ENCODE results near the gene CAPRIN1.
"Not testable (repeated sequence)": the region's sequence is repeated elsewhere in the genome, so short reads cannot be mapped to it uniquely, and the experiment has no call there.

Gene CAPRIN1

GRCh38 chr11:34065505-34066203 is 14.1 kb downstream of the CAPRIN1 start:
- no peak overlapping the region for H3K14ac ChIP-seq (ENCODE audit: low read length)
- H4K12ac ChIP-seq (ENCODE audit: low read depth, low read length) = no peak overlapping the region
- peaks cover 12 to 15% of the 10 kb centered on the region in 2 experiments for H3K36me3 ChIP-seq (ENCODE audit: control insufficient read depth in 1 of 2, insufficient read depth in 2 of 2, low read length in 2 of 2)
- no peak overlapping the region for H3K4me3 ChIP-seq (ENCODE audit: low read depth, low read length)
- no peak overlapping the region for H2BK12ac ChIP-seq (ENCODE audit: low read length)
- no peak overlapping the region for H3K23ac ChIP-seq (ENCODE audit: low read length)
- no peak overlapping the region for H4K8ac ChIP-seq (ENCODE audit: low read depth, low read length)
- H3K4me2 ChIP-seq (ENCODE audit: low read length) = no peak overlapping the region
- H2BK5ac ChIP-seq (ENCODE audit: low read depth, low read length, poor library complexity) = no peak overlapping the region
- H2AK5ac ChIP-seq (ENCODE audit: low read length) = no peak overlapping the region
- H4K91ac ChIP-seq (ENCODE audit: low read depth, low read length) = no peak overlapping the region
- WGBS (ENCODE audit: extremely low coverage, insufficient coverage, insufficient read length) = no CpG with 5 or more reads among the region's 6 CpGs
- no peak overlapping the region for H2AFZ ChIP-seq (ENCODE audit: insufficient read depth, low read length, poor library complexity)
- H3K18ac ChIP-seq (ENCODE audit: low read length) = no peak overlapping the region
- peaks cover 22% of the 10 kb centered on the region for H3K79me2 ChIP-seq (ENCODE audit: control insufficient read depth, insufficient read depth, low read length, poor library complexity)
- H3K27ac ChIP-seq (ENCODE audit: low read depth, low read length) = no peak overlapping the region
- no peak overlapping the region for H2BK120ac ChIP-seq (ENCODE audit: insufficient read depth, low read length, poor library complexity)
- no peaks in the 10 kb centered on the region for H3K79me1 ChIP-seq (ENCODE audit: low read length)
- no peaks in the 10 kb centered on the region for H3K27me3 ChIP-seq (ENCODE audit: insufficient read depth, low read length)
- H3K4ac ChIP-seq (ENCODE audit: low read depth, low read length) = peak overlapping the region; percentile 74
- DNase-seq = peak; percentile 26 to 37
- no peak overlapping the region for H3K9ac ChIP-seq (ENCODE audit: low read length)
- no peaks in the 10 kb centered on the region for H3K9me3 ChIP-seq (ENCODE audit: insufficient read depth, low read depth, low read length)
- no peaks in the 10 kb centered on the region for H3K4me1 ChIP-seq (ENCODE audit: control insufficient read depth in 1 of 2, insufficient read depth in 2 of 2, low read length in 2 of 2)

- WGBS (ENCODE audit: extremely low coverage, insufficient coverage, insufficient read length) = no CpG with 5 or more reads among the region's 8 CpGs
- not testable (repeated sequence) for H3K4me3 ChIP-seq (ENCODE audit: low read depth, low read length); H3K18ac ChIP-seq (ENCODE audit: low read length); H2BK120ac ChIP-seq (ENCODE audit: insufficient read depth, low read length, poor library complexity); H3K79me1 ChIP-seq (ENCODE audit: low read length); H2BK5ac ChIP-seq (ENCODE audit: low read depth, low read length, poor library complexity); H4K8ac ChIP-seq (ENCODE audit: low read depth, low read length); H3K27ac ChIP-seq (ENCODE audit: low read depth, low read length); H3K27me3 ChIP-seq (ENCODE audit: insufficient read depth, low read length); H3K4me2 ChIP-seq (ENCODE audit: low read length); H4K91ac ChIP-seq (ENCODE audit: low read depth, low read length); H3K14ac ChIP-seq (ENCODE audit: low read length); H4K12ac ChIP-seq (ENCODE audit: low read depth, low read length); H2BK12ac ChIP-seq (ENCODE audit: low read length); H3K36me3 ChIP-seq (ENCODE audit: control insufficient read depth in 1 of 2, insufficient read depth in 2 of 2, low read length in 2 of 2); H2AK5ac ChIP-seq (ENCODE audit: low read length); H3K9me3 ChIP-seq (ENCODE audit: insufficient read depth, low read depth, low read length); H3K9ac ChIP-seq (ENCODE audit: low read length); H3K23ac ChIP-seq (ENCODE audit: low read length); H2AFZ ChIP-seq (ENCODE audit: insufficient read depth, low read length, poor library complexity); H3K4me1 ChIP-seq (ENCODE audit: control insufficient read depth in 1 of 2, insufficient read depth in 2 of 2, low read length in 2 of 2)
- H3K79me2 ChIP-seq (ENCODE audit: control insufficient read depth, insufficient read depth, low read length, poor library complexity) = peaks cover 18% of the 10 kb centered on the region
- peak overlapping the region; percentile 72 for H3K4ac ChIP-seq (ENCODE audit: low read depth, low read length)
- DNase-seq = peak; percentile 35 to 69
These were observed 15.2 kb downstream of the CAPRIN1 start for GRCh38 chr11:34066766-34067165.

DNA sequence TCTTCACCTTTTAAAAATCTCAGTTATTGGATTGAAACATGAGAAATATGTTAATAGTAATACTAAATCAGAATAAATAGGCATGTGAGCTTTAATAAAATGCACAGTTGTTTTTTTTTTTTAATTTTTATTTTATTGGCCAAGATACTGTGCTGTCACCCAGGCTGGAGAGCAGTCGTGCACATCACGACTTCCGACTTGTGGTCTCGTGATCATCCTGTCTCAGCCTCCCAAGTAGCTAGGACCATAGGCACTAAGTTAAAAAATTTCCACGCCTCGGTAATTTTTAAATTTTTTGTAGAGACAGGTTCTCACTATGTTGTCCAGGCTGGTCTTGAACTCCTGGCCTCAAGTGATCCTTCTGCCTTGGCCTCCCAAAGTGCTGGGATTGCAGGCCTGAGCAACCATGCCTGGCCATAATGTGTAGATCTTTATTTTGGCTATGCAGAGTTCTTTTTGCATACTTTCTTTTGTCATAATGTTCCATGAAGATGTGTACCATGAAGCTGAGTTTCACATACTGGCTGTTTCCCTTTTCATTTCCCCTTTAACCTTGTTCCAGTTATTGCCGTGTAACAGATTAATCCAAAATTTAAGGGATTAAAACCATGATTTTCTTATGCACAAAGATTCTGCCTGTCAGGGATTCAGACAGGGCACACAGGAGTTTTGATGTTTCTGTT is 16.0 kb downstream of the CAPRIN1 start:
- peaks cover 16% of the 10 kb centered on the region for H3K79me2 ChIP-seq (ENCODE audit: control insufficient read depth, insufficient read depth, low read length, poor library complexity)
- no peak overlapping the region for H2AK5ac ChIP-seq (ENCODE audit: low read length)
- H4K91ac ChIP-seq (ENCODE audit: low read depth, low read length) = no peak overlapping the region
- no CpG with 5 or more reads among the region's 7 CpGs for WGBS (ENCODE audit: extremely low coverage, insufficient coverage, insufficient read length)
- no peak overlapping the region for H3K14ac ChIP-seq (ENCODE audit: low read length)
- no peak overlapping the region for H3K4me2 ChIP-seq (ENCODE audit: low read length)
- DNase-seq = no peak
- H2BK5ac ChIP-seq (ENCODE audit: low read depth, low read length, poor library complexity) = no peak overlapping the region
- no peak overlapping the region for H3K4me3 ChIP-seq (ENCODE audit: low read depth, low read length)
- no peak overlapping the region for H3K27ac ChIP-seq (ENCODE audit: low read depth, low read length)
- H3K4me1 ChIP-seq (ENCODE audit: control insufficient read depth in 1 of 2, insufficient read depth in 2 of 2, low read length in 2 of 2) = no peaks in the 10 kb centered on the region
- H2BK120ac ChIP-seq (ENCODE audit: insufficient read depth, low read length, poor library complexity) = no peak overlapping the region
- H3K4ac ChIP-seq (ENCODE audit: low read depth, low read length) = peak overlapping the region; percentile 89
- H3K23ac ChIP-seq (ENCODE audit: low read length) = no peak overlapping the region
- H2AFZ ChIP-seq (ENCODE audit: insufficient read depth, low read length, poor library complexity) = no peak overlapping the region
- H3K9me3 ChIP-seq (ENCODE audit: insufficient read depth, low read depth, low read length) = no peaks in the 10 kb centered on the region
- no peaks in the 10 kb centered on the region for H3K27me3 ChIP-seq (ENCODE audit: insufficient read depth, low read length)
- peaks cover 10 to 11% of the 10 kb centered on the region in 2 experiments for H3K36me3 ChIP-seq (ENCODE audit: control insufficient read depth in 1 of 2, insufficient read depth in 2 of 2, low read length in 2 of 2)
- no peak overlapping the region for H4K8ac ChIP-seq (ENCODE audit: low read depth, low read length)
- H3K18ac ChIP-seq (ENCODE audit: low read length) = no peak overlapping the region
- no peak overlapping the region for H4K12ac ChIP-seq (ENCODE audit: low read depth, low read length)
- no peaks in the 10 kb centered on the region for H3K79me1 ChIP-seq (ENCODE audit: low read length)
- H2BK12ac ChIP-seq (ENCODE audit: low read length) = no peak overlapping the region
- H3K9ac ChIP-seq (ENCODE audit: low read length) = no peak overlapping the region

DNA sequence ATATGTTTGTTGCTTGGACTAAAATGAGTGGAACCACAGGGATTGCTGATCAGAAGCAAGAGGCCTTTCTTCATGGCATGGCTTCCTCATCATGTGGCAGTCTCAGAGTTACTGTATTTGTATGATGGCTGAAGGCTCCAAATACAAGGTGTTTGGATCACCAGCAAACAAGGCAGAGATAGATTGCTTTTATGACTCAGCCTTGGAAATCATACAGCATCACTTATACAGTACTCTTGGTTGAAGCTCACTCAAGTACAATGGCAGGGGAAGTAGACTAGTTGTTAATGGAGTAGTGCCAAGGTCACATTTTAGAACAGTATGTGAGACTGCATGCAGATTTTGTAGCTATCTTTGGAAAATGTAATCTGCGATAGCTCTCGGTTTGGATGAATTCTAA is 16.6 kb downstream of the CAPRIN1 start:
- Histone ChIP-seq H3K4me1 (ENCODE audit: control insufficient read depth in 1 of 2, insufficient read depth in 2 of 2, low read length in 2 of 2) (no peaks in the 10 kb centered on the region), H2BK12ac (ENCODE audit: low read length) (no peak overlapping the region), H3K36me3 (ENCODE audit: control insufficient read depth in 1 of 2, insufficient read depth in 2 of 2, low read length in 2 of 2) (peaks cover 11% of the 10 kb centered on the region in 2 experiments), H4K8ac (ENCODE audit: low read depth, low read length) (no peak overlapping the region), H4K91ac (ENCODE audit: low read depth, low read length) (no peak overlapping the region), H2AK5ac (ENCODE audit: low read length) (no peak overlapping the region), H3K4ac (ENCODE audit: low read depth, low read length) (peak overlapping the region; percentile 38), H3K27ac (ENCODE audit: low read depth, low read length) (no peak overlapping the region), H3K23ac (ENCODE audit: low read length) (no peak overlapping the region), H3K9me3 (ENCODE audit: insufficient read depth, low read depth, low read length) (no peaks in the 10 kb centered on the region), H4K12ac (ENCODE audit: low read depth, low read length) (no peak overlapping the region), H3K18ac (ENCODE audit: low read length) (no peak overlapping the region), H3K79me2 (ENCODE audit: control insufficient read depth, insufficient read depth, low read length, poor library complexity) (peaks cover 16% of the 10 kb centered on the region), H3K14ac (ENCODE audit: low read length) (no peak overlapping the region), H3K9ac (ENCODE audit: low read length) (no peak overlapping the region), H2BK120ac (ENCODE audit: insufficient read depth, low read length, poor library complexity) (no peak overlapping the region), H3K79me1 (ENCODE audit: low read length) (no peaks in the 10 kb centered on the region), H3K27me3 (ENCODE audit: insufficient read depth, low read length) (no peaks in the 10 kb centered on the region), H3K4me2 (ENCODE audit: low read length) (no peak overlapping the region), H2AFZ (ENCODE audit: insufficient read depth, low read length, poor library complexity) (no peak overlapping the region), H3K4me3 (ENCODE audit: low read depth, low read length) (no peak overlapping the region), H2BK5ac (ENCODE audit: low read depth, low read length, poor library complexity) (no peak overlapping the region)
- no CpG with 5 or more reads among the region's 2 CpGs for WGBS (ENCODE audit: extremely low coverage, insufficient coverage, insufficient read length)
- DNase-seq = no peak
